Heart left ventricle (tissue), 13 donors: ENCODE measurements around the gene TSPO2.

Experiments
- CTCF ChIP-seq, 12 donors: fragments of 200-600 bp; sonication (generic) in 4 of 12; IDR thresholded peaks; one replicate each; pipeline versions ENCODE4 v1.5.0 to v1.8.0; 2018 to 2022; ENCODE audit warnings: antibody characterized with exemption in 12 of 12, mild to moderate bottlenecking in 5 of 12
- POLR2A ChIP-seq, 2 donors: fragments of 450-650 bp; IDR thresholded peaks; one replicate each; pipeline ENCODE4 v1.6.1; 2017; ENCODE audit warnings: antibody characterized with exemption in 2 of 2, mild to moderate bottlenecking in 2 of 2, moderate library complexity in 2 of 2
- donor health status: ischemic (EF 13 %, LVEDD 7.1; RV severe dilation, severe dysfunction).
- donor health status: DM: no; HTN: yes; CAD: no.
- donor health status: DM: no; HTN: no; CAD: no.
- donor health status: ischemic (EF 25% LVEDD 6.9; RV normal size, moderate dysfunction).
- donor health status: ischemic (EF 25% LVEDD 5.7; RV mildly dilated, moderate dysfunction).
- donor health status: ischemic (EF 35%, LVEDD 5.7; RV mildly dilated, moderate dysfunction).
- donor health status: nonischemic (EF 11% LVEDD 7.7; RV severe dilation, severe dysfunction).
- donor health status: DM: yes; HTN: yes; CAD: no.
- donor health status: PGD.
- donor health status: ischemic (EF 29% LVEDD 5.4; RV normal size, mild dysfunction).
- donor health status: nonischemic (EF 23%, LVEDD 6.1; RV moderate dilation, normal function).

- TF ChIP-seq CTCF (IDR thresholded peaks at IDR 0.05), result no peak
- no peak for TF ChIP-seq POLR2A (IDR thresholded peaks at IDR 0.05)
Observed at GRCh38 chr6:41046084-41046483, 3.8 kb downstream of the TSPO2 start.
